ENCODE results near the gene SCFD2.
"Not testable (repeated sequence)": the region's sequence is repeated elsewhere in the genome, so short reads cannot be mapped to it uniquely, and the experiment has no call there.

The SCFD2 gene

GRCh38 chr4:53189011-53189410, 176.8 kb downstream of the SCFD2 start:
- DNase-seq (ENCODE audit: low spot score) = no peak

GRCh38 chr4:53186714-53187358, 179.0 kb downstream of the SCFD2 start:
- no peak for DNase-seq (ENCODE audit: low spot score)

GRCh38 chr4:53185869-53186585, 179.8 kb downstream of the SCFD2 start:
- no peak for DNase-seq (ENCODE audit: low spot score)

GRCh38 chr4:53183754-53184153, 182.1 kb downstream of the SCFD2 start:
- DNase-seq (ENCODE audit: low spot score) = no peak

- not testable (repeated sequence) for DNase-seq (ENCODE audit: low spot score)
These were observed 188.1 kb downstream of the SCFD2 start for GRCh38 chr4:53177751-53178150.

- no peak for DNase-seq (ENCODE audit: low spot score)
These were observed 190.2 kb downstream of the SCFD2 start for GRCh38 chr4:53175640-53176039.

- DNase-seq (ENCODE audit: low spot score) = no peak
These were observed 191.0 kb downstream of the SCFD2 start for GRCh38 chr4:53174823-53175222.

GRCh38 chr4:53173576-53173975, 192.3 kb downstream of the SCFD2 start:
- no peak for DNase-seq (ENCODE audit: low spot score)

- DNase-seq (ENCODE audit: low spot score) = no peak
These were observed 194.1 kb downstream of the SCFD2 start for GRCh38 chr4:53171797-53172196.

- no peak for DNase-seq (ENCODE audit: low spot score)
These were observed 195.9 kb downstream of the SCFD2 start for GRCh38 chr4:53169695-53170617.

GRCh38 chr4:53168228-53168627, 197.6 kb downstream of the SCFD2 start:
- no peak for DNase-seq (ENCODE audit: low spot score)

- DNase-seq (ENCODE audit: low spot score) = no peak
These were observed 202.9 kb downstream of the SCFD2 start for GRCh38 chr4:53162969-53163368.

GRCh38 chr4:53161787-53162433, 204.0 kb downstream of the SCFD2 start:
- DNase-seq (ENCODE audit: low spot score) = no peak

GRCh38 chr4:53161051-53161786, 204.6 kb downstream of the SCFD2 start:
- DNase-seq (ENCODE audit: low spot score) = no peak

GRCh38 chr4:53156896-53157295, 209.0 kb downstream of the SCFD2 start:
- no peak for DNase-seq (ENCODE audit: low spot score)

GRCh38 chr4:53152467-53152866, 213.4 kb downstream of the SCFD2 start:
- DNase-seq (ENCODE audit: low spot score) = no peak

GRCh38 chr4:53151489-53151788, 214.4 kb downstream of the SCFD2 start:
- no peak for DNase-seq (ENCODE audit: low spot score)

- no peak for DNase-seq (ENCODE audit: low spot score)
These were observed 215.0 kb downstream of the SCFD2 start for GRCh38 chr4:53150631-53151488.

- DNase-seq (ENCODE audit: low spot score) = no peak
These were observed 218.2 kb downstream of the SCFD2 start for GRCh38 chr4:53147711-53148110.

GRCh38 chr4:53147197-53147596, 218.7 kb downstream of the SCFD2 start:
- no peak for DNase-seq (ENCODE audit: low spot score)

- DNase-seq (ENCODE audit: low spot score) = no peak
These were observed 224.6 kb downstream of the SCFD2 start for GRCh38 chr4:53141308-53141707.

Measured in ecto neural progenitor cell (in vitro differentiated cells).